ENCODE results near the gene SH2D1A. TPM values are rescaled to one million over a fixed set of nuclear protein-coding genes. Genes with fewer than 3 reads are reported as not detected.

Gene SH2D1A
- total RNA-seq, 1 experiment from 2014 or later = not detected

DNA sequence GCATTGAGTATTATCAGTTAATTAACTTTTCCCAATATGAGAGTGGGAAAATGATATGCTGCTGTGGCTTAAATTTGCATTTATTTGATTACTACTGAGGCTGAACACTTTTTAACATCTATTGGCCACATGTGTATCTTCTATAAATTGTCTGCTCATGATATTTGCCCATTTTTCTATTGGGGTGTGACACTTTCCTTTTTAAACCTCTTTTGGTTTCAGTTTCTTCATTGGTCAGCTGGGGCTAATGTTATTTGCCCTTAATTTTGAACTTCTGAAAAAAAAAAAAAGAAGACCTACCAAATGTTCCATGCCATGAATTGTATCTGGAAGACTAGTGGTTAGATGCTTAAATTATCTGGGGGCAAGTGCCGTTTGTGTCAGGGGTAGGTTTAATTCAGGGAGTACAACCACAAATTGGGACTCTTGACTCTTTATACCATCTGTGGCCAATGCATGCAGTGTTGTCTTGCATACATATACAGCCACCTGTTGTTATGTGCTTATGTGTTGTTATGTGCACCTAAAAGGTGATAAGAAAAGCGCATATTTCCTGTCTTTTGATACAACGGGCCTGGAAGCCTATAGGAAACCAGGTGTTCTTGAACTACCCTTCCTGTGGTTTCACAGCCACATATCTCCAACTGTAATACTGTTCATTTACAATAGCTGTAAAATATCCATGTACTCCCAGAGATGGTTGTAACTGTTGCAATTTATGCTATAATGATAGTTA, 49.0 kb downstream of the SH2D1A start:
- CTCF ChIA-PET = no interaction called here
- Histone ChIP-seq H3K9me2 (ENCODE audit: insufficient read depth) (no peaks in the 10 kb centered on the region), H3K4me3 (no peak overlapping the region)

DNA sequence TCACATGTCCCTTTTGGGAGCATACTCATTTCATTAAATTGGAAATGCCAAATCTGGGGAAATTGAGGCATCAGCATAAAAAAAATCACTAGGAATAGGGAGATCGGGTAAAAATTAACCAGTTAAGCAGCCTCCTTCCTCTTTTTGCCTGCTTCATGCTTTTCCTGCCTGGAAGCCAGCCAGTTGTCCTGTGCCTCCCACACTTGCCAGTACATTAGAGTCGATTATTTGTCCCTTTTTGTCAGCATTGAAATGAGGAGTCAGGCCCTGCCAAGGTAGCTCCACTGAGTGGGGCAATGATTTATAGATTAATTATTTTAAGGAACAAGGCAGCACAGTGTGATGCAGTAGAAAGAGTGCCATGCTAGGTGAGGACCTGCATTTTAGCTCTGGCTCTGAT, 55.3 kb downstream of the SH2D1A start:
- Histone ChIP-seq H3K9me3 (ENCODE audit: insufficient read depth, low read depth) (no peaks in the 10 kb centered on the region), H3K36me3 (ENCODE audit: low read depth) (no peaks in the 10 kb centered on the region), H3K27me3 (ENCODE audit: insufficient read depth, low read depth) (no peaks in the 10 kb centered on the region), H3K4me1 (replicated peaks; ENCODE audit: insufficient read depth) (peaks cover 7% of the 10 kb centered on the region), H3K79me2 (ENCODE audit: low read depth) (no peaks in the 10 kb centered on the region), H2AFZ (no peak overlapping the region), H4K20me1 (ENCODE audit: insufficient read depth) (no peaks in the 10 kb centered on the region), H3K4me3 (no peak overlapping the region), H3F3A (ENCODE audit: insufficient read depth, low read depth) (no peaks in the 10 kb centered on the region; the same call in 1 of the 2 replicates), H3K9me2 (ENCODE audit: insufficient read depth) (no peaks in the 10 kb centered on the region), H3K4me2 (no peak overlapping the region), H3K27ac (no peak overlapping the region)
- CTCF ChIA-PET = no interaction called here
- no peak for DNase-seq
- BruUV-seq (replicated peaks) = no TSS peak
- TF ChIP-seq, protein P1, sequence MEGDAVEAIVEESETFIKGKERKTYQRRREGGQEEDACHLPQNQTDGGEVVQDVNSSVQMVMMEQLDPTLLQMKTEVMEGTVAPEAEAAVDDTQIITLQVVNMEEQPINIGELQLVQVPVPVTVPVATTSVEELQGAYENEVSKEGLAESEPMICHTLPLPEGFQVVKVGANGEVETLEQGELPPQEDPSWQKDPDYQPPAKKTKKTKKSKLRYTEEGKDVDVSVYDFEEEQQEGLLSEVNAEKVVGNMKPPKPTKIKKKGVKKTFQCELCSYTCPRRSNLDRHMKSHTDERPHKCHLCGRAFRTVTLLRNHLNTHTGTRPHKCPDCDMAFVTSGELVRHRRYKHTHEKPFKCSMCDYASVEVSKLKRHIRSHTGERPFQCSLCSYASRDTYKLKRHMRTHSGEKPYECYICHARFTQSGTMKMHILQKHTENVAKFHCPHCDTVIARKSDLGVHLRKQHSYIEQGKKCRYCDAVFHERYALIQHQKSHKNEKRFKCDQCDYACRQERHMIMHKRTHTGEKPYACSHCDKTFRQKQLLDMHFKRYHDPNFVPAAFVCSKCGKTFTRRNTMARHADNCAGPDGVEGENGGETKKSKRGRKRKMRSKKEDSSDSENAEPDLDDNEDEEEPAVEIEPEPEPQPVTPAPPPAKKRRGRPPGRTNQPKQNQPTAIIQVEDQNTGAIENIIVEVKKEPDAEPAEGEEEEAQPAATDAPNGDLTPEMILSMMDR (conservative IDR thresholded peaks at IDR 0.05) = no peak
- no peak for TF ChIP-seq EZH2 (IDR thresholded peaks at IDR 0.05; ENCODE audit: low read depth)
- POLR2A ChIA-PET (ENCODE audit: unreplicated experiment) = no interaction called here
- intact Hi-C loops (cut with micrococcal nuclease; ENCODE audit: unreplicated experiment) = loop anchor here (10.0 kb wide), 1 partner anchor 437 kb away; the partner anchor contains the start of gene STAG2

More for the DNA sequence above, 49.0 kb downstream of the SH2D1A start:
- DNase-seq = no peak
- H3K4me1 ChIP-seq (replicated peaks; ENCODE audit: insufficient read depth) = no peaks in the 10 kb centered on the region
- H3K27ac ChIP-seq = no peak overlapping the region
- no TSS peak for BruUV-seq (replicated peaks)
- H3K9me3 ChIP-seq (ENCODE audit: insufficient read depth, low read depth) = no peaks in the 10 kb centered on the region
- no peak overlapping the region for H2AFZ ChIP-seq
- H3K79me2 ChIP-seq (ENCODE audit: low read depth) = no peaks in the 10 kb centered on the region
- no peak overlapping the region for H3K4me2 ChIP-seq
- no peaks in the 10 kb centered on the region for H3K36me3 ChIP-seq (ENCODE audit: low read depth)
- H3F3A ChIP-seq (ENCODE audit: insufficient read depth, low read depth) = no peaks in the 10 kb centered on the region
- TF ChIP-seq, protein P1 (conservative IDR thresholded peaks at IDR 0.05) = no peak
- TF ChIP-seq EZH2 (IDR thresholded peaks at IDR 0.05; ENCODE audit: low read depth) = no peak
- H4K20me1 ChIP-seq (ENCODE audit: insufficient read depth) = no peaks in the 10 kb centered on the region
- H3K27me3 ChIP-seq (ENCODE audit: insufficient read depth, low read depth) = no peaks in the 10 kb centered on the region
- intact Hi-C loops (cut with micrococcal nuclease; ENCODE audit: unreplicated experiment) = no loop called here
- POLR2A ChIA-PET (ENCODE audit: unreplicated experiment) = no interaction called here

DNA sequence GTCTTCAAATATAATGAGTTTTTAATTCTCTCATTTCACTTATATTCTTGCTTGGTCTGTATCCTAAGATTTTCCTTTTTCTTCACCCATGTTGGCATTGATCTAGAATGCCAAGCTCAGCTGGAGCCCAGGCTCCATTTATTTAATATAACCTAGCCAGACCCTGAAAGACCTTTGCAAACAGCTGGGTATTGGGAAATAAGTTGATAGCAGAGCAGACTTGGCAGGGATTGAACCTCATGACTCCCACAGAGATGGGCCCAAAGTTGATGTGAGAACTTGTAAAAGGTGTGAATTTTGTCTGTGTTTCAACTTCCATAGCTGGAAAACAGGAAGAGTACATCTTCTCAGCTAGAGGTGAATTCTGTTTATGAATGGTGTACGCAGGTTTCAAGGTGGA, 59.5 kb downstream of the SH2D1A start:
- Histone ChIP-seq H3K4me1 (replicated peaks; ENCODE audit: insufficient read depth) (peaks cover 7% of the 10 kb centered on the region), H2AFZ (no peak overlapping the region), H3K36me3 (ENCODE audit: low read depth) (no peaks in the 10 kb centered on the region), H3K27ac (no peak overlapping the region), H3K4me3 (no peak overlapping the region), H3K9me2 (ENCODE audit: insufficient read depth) (no peaks in the 10 kb centered on the region), H3K4me2 (peak overlapping the region; percentile 55), H3K27me3 (ENCODE audit: insufficient read depth, low read depth) (no peaks in the 10 kb centered on the region), H3K79me2 (ENCODE audit: low read depth) (no peaks in the 10 kb centered on the region), H3K9me3 (ENCODE audit: insufficient read depth, low read depth) (no peaks in the 10 kb centered on the region), H4K20me1 (ENCODE audit: insufficient read depth) (no peaks in the 10 kb centered on the region), H3F3A (ENCODE audit: insufficient read depth, low read depth) (no peaks in the 10 kb centered on the region; the same call in 1 of the 2 replicates)
- no peak for DNase-seq
- BruUV-seq (replicated peaks) = no TSS peak
- intact Hi-C loops (cut with micrococcal nuclease; ENCODE audit: unreplicated experiment) = loop anchor here (1.0 to 10.0 kb wide), 2 partner anchors 441 to 725 kb away; partner anchors contain the start of gene STAG2
- TF ChIP-seq, protein P1 (conservative IDR thresholded peaks at IDR 0.05) = no peak
- TF ChIP-seq EZH2 (IDR thresholded peaks at IDR 0.05; ENCODE audit: low read depth) = no peak
- POLR2A ChIA-PET (ENCODE audit: unreplicated experiment) = no interaction called here
- CTCF ChIA-PET = no interaction called here
